ENCODE data around the gene CREBZF. TPM values are rescaled to one million over a fixed set of nuclear protein-coding genes. Genes with fewer than 3 reads are reported as not detected.
"Not testable (repeated sequence)": the region's sequence is repeated elsewhere in the genome, so short reads cannot be mapped to it uniquely, and the experiment has no call there.

The CREBZF gene
- total and polyA plus RNA-seq, 8 donors = 13.7 to 41.6 (median 21.3) TPM

GRCh38 chr11:85619499-85619898, 45.4 kb downstream of the CREBZF start:
- Histone ChIP-seq H3K27me3 (no peaks in the 10 kb centered on the region), H3K36me3 (no peaks in the 10 kb centered on the region), H3K27ac (no peak overlapping the region), H3K4me1 (no peaks in the 10 kb centered on the region), H3K4me3 (no peak overlapping the region), H3K9me3 (no peaks in the 10 kb centered on the region)
- no peak for FAIRE-seq
- no peak for ATAC-seq
- no peak for TF ChIP-seq CTCF (IDR thresholded peaks at IDR 0.05)
- no peak for DNase-seq
- 75 to 78% methylated on average over 6 of the region's 6 CpGs for WGBS, 2 donors
- intact Hi-C loops (cut with DNase I) = no loop called here

GRCh38 chr11:85611643-85612042, 53.3 kb downstream of the CREBZF start:
- FAIRE-seq; H3K4me3 ChIP-seq; H3K36me3 ChIP-seq; intact Hi-C loops (cut with DNase I); H3K9me3 ChIP-seq; ATAC-seq; H3K27me3 ChIP-seq; H3K27ac ChIP-seq; H3K4me1 ChIP-seq; DNase-seq: not testable (repeated sequence)
- WGBS, 2 donors = 79 to 86% methylated on average over 2 of the region's 2 CpGs

Other genes starting within 250 kb of the CREBZF start
- gene DLG2, start 37.8 kb downstream of the CREBZF start, total RNA-seq = 1 to 10 TPM; 2.5 to 5.4 (median 4.5) TPM
- 1 to 10 TPM; 1.2 to 2.2 TPM for gene DLG2, start 37.8 kb downstream of the CREBZF start, polyA plus RNA-seq
- 10 to 100 TPM in 5 of 6 donors, 1 to 10 TPM in 1; 9.7 to 25.0 (median 15.3) TPM for gene TMEM126B, start 36.5 kb downstream of the CREBZF start, total RNA-seq
- 10 to 100 TPM; 34.1 to 39.3 TPM for gene TMEM126B, start 36.5 kb downstream of the CREBZF start, polyA plus RNA-seq
- 10 to 100 TPM in 5 of 6 donors, 1 to 10 TPM in 1; 9.6 to 18.2 (median 13.7) TPM for gene TMEM126A, start 17.2 kb downstream of the CREBZF start, total RNA-seq
- 10 to 100 TPM; 26.7 to 27.8 TPM for gene TMEM126A, start 17.2 kb downstream of the CREBZF start, polyA plus RNA-seq
- under 1 TPM in 2 of 6 donors, not detected in 4; 0.12 to 0.62 TPM for gene CCDC89, start 21.1 kb upstream of the CREBZF start, total RNA-seq
- under 1 TPM; 0.11 to 0.31 TPM for gene CCDC89, start 21.1 kb upstream of the CREBZF start, polyA plus RNA-seq
- 10 to 100 TPM in 1 of 6 donors, 1 to 10 TPM in 5; 2.8 to 12.2 (median 4.1) TPM for gene SYTL2, start 146.0 kb upstream of the CREBZF start, total RNA-seq
- 1 to 10 TPM; 2.5 to 4.1 TPM for gene SYTL2, start 146.0 kb upstream of the CREBZF start, polyA plus RNA-seq
- gene CCDC83, start 190.3 kb upstream of the CREBZF start, total RNA-seq = not detected
- not detected for gene CCDC83, start 190.3 kb upstream of the CREBZF start, polyA plus RNA-seq